ENCODE measurements around the gene USPL1.

Gene USPL1

DNA sequence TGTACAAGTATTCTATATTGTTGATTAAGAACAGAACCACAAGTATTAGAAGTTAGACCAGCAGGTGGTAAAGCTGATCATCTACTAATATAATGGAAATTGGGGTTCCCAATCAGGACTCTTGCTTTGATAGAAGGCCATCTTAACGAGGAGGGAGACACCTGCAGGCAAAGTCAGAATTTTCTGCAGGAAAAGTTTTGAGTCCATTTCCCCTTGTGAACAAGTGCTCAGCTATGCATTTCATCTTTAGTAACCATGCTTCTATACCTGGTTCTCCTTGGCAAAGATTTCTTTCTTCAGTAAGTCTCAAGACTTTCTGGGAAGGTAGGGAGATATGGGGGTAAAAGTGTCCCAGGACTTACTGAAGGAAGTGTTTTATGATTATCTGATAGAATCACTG lies 36.1 kb upstream of the USPL1 start:
- TF ChIP-seq, protein P1, sequence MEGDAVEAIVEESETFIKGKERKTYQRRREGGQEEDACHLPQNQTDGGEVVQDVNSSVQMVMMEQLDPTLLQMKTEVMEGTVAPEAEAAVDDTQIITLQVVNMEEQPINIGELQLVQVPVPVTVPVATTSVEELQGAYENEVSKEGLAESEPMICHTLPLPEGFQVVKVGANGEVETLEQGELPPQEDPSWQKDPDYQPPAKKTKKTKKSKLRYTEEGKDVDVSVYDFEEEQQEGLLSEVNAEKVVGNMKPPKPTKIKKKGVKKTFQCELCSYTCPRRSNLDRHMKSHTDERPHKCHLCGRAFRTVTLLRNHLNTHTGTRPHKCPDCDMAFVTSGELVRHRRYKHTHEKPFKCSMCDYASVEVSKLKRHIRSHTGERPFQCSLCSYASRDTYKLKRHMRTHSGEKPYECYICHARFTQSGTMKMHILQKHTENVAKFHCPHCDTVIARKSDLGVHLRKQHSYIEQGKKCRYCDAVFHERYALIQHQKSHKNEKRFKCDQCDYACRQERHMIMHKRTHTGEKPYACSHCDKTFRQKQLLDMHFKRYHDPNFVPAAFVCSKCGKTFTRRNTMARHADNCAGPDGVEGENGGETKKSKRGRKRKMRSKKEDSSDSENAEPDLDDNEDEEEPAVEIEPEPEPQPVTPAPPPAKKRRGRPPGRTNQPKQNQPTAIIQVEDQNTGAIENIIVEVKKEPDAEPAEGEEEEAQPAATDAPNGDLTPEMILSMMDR (IDR thresholded peaks at IDR 0.05), result peak; percentile 50

- TF ChIP-seq, protein P1 (IDR thresholded peaks at IDR 0.05), result no peak
Observed at GRCh38 chr13:30584051-30584731, 33.5 kb upstream of the USPL1 start.

GRCh38 chr13:30585748-30586262 lies 31.9 kb upstream of the USPL1 start:
- TF ChIP-seq, protein P1 (IDR thresholded peaks at IDR 0.05), result no peak

DNA sequence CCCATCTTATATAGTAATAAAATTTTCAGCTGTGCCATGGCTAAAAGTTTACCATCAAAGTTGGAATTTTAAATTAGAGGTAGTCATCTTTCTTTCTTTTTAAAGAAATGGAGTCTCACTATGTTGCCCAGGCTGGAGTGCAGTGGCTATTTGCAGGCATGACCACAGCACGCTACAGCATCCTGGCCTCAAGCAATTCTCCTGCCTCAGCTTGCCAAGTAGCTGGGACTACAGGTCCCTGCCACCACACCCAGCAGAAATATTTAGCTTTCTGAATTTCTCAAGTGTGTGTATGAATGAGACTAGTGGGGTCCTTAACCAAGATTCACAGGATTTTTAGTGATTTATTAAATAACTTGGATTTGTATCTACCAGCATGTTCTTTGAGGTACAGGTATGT lies 30.5 kb upstream of the USPL1 start:
- TF ChIP-seq, protein P1 (IDR thresholded peaks at IDR 0.05), result no peak

GRCh38 chr13:30587739-30588138 lies 30.0 kb upstream of the USPL1 start:
- TF ChIP-seq, protein P1 (IDR thresholded peaks at IDR 0.05), result no peak

DNA sequence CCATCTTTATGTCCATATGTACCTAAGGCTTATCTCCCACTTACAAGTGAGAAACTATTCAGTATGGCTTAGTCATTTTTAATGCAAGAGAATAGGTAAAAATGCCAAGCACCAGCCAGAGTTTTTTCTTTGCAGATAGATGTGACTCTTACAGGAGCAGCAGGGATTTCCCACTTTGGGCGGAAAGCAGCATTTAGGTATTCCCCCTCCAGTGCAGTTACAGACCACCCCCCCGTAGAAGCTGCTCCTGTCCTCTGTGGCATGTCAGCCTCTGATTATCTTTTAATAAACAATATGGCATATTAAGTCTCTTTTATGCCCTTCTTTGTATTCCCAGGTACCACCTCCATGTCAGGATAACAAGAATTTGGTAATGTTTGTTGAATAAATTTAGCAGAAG lies 24.7 kb upstream of the USPL1 start:
- TF ChIP-seq, protein P1 (IDR thresholded peaks at IDR 0.05), result no peak

- TF ChIP-seq, protein P1 (IDR thresholded peaks at IDR 0.05), result no peak
Observed at GRCh38 chr13:30600496-30600895, 17.2 kb upstream of the USPL1 start.
